GM12873 (cell line): ENCODE results near the gene ABCC2.

Experiments used
- CTCF ChIP-seq: IDR thresholded peaks from 2 replicates; pipeline ENCODE4 v1.5.1; 2012; ENCODE audit warnings: low read depth, mild to moderate bottlenecking, moderate library complexity, low read length, control low read depth; ENCODE audit not compliant: insufficient read depth; ENCODE audit errors: missing control alignments

The ABCC2 gene

GRCh38 chr10:99809481-99809880 lies 27.0 kb downstream of the ABCC2 start:
- TF ChIP-seq CTCF, result no peak

- no peak for TF ChIP-seq CTCF
Observed at GRCh38 chr10:99809931-99810615, 27.6 kb downstream of the ABCC2 start.

DNA sequence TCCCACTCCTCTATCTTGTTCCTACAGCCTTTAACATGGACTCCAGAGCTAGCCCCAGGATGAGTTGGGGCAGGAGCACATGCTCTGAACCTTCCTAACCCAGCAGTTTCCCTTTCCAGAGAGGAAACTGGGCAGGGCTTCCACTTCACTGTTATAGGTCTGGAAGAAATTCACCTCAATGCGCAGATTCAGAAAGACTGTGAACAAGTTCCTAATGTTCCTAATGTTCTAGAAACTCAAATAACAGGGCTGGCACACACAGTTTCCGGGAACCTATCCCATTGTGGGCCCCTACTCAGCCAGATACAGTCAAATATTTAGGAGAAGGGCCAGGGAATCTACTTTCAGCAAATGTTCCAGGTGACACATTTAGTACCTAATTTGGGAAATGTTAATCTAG lies 29.7 kb downstream of the ABCC2 start:
- TF ChIP-seq CTCF, result no peak

DNA sequence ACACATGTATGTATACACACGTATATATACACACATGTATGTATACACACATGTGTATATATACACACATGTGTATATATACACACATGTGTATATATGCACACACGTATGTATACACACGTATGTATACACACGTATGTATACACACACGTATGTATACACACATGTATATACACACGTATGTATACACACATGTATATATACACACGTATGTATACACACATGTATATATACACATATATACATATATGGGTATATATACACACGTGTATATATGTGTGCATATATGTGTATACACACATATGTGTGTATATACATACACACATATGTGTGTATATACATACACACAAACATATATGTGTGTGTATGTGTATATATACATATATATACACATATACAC lies 31.7 kb downstream of the ABCC2 start:
- TF ChIP-seq CTCF, result no peak

DNA sequence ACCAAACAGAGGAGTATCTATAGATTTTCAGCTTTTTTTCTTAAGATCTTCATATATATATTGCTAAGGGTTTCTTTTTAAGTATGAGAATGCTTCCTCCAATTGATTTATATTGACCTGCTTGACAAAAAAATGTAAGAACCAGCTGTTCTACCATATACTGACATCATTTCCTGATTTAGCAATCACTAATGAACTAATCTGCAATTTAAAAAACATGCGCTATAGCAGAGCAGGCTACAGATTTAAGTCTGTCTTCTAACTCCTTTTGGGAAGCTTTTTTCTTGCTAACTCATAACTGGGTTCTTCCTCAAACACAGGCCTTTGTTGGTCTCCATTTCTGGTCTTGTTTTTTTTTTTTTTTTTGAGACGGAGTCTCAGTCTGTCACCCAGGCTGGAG lies 33.2 kb downstream of the ABCC2 start:
- no peak for TF ChIP-seq CTCF

DNA sequence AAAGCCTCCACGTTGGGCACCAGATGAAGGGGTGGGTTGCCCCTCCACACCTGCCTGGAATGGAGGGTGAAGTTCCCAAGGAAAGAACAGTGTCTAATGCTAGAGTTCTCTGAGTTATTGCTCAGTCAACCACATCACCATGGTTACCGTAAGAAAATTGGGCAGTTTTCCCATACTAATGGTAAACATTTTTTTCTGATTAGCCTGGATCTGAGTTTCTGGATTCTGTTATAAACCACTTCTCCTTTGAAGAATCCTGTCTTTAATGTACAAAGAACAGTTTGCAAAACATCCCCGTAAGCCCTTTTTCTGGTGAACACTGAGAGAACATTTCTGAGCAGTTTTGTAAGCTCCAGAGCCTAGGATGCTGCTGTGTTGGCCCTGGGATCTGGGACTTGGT lies 45.5 kb downstream of the ABCC2 start:
- TF ChIP-seq CTCF, result no peak

DNA sequence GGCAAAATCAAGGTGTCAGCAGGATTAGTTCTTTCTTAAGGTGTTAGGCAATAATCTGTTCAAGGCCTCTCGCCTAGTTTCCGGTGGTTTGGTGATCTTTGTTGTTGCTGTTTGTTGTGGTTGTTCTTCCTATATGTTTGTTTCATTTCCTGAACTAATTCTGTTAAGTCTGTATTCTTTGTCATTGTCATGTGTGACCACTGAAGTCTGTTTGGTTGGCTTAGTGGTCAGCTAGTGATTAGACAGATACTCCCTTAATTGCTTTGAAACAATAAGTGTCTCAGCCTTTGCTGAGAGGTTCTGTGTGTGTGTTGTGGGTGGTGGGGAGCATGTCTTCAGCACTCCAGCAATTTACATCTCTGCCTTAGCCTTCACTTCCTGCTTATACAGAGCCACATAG lies 46.0 kb downstream of the ABCC2 start:
- TF ChIP-seq CTCF, result no peak
